IPS-18c (cell line): ENCODE results near the gene FABP6.
"Not testable (repeated sequence)": the region's sequence is repeated elsewhere in the genome, so short reads cannot be mapped to it uniquely, and the experiment has no call there.

Experiments
- H3K4me3 ChIP-seq: 2 replicates; pipeline ENCODE4 v1.7.0; 2013; ENCODE audit warnings: low read depth, mild to moderate bottlenecking, low read length, moderate library complexity; ENCODE audit not compliant: insufficient read depth
- H3K9me3 ChIP-seq: one replicate; pipeline ENCODE4 v1.6.1; 2013; ENCODE audit warnings: mild to moderate bottlenecking, low read length, moderate library complexity; ENCODE audit not compliant: control insufficient read depth, insufficient read depth

FABP6 gene, protein sequence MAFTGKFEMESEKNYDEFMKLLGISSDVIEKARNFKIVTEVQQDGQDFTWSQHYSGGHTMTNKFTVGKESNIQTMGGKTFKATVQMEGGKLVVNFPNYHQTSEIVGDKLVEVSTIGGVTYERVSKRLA

DNA sequence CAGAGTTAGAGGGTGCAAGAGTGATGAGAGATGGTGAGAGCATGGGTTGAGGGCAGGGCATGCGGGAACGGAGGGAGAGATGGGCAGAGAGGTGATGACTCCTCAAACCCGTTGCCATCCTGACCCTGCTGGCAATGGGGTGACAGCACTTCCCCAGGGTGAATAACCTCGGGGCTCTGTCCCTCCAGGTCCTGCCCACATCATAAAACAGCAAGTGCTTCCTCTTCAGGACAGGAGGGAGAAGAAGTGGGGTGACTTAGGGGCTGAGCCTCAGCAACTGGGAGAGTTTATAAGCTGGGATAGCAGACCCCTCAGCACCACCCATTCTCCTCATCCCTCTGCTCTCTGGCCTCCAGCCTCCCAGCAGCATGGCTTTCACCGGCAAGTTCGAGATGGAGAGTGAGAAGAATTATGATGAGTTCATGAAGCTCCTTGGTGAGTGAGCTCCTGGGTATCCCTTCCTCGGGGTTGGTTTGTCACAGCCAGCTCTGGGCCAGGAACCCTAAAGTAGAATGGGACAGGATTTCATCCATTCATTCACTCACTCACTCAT, at the start of gene FABP6:
FABP6 (plus strand) TSS at position 317 of the 553 bp plus-strand sequence; CDS start at position 369, 52 bp downstream.
- H3K9me3 ChIP-seq = no peaks in the 10 kb centered on the region

DNA sequence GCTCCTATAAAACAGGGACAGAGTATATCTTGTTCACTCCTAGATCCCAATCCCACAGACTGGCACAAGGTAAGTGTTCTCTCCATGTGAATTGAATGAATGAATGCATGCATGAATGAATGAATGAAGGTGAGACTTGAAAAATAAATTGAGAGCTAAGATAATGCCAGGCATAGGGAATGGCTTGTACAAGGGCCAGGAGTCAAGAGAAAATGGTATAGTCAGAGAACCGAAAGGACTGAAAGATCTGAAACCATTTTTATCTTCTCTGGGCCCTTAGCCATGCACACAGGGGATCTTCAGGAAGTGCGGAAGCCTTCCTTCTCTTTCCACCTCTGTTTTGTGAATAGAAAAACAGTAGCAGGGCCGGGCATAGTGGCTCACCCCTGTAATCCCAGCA, 48.4 kb upstream of the FABP6 start:
- Histone ChIP-seq H3K4me3 (no peak overlapping the region), H3K9me3 (peaks cover 4% of the 10 kb centered on the region)

More for the DNA sequence above, at the start of gene FABP6:
- no peak within 1 kb of the TSS for H3K4me3 ChIP-seq

DNA sequence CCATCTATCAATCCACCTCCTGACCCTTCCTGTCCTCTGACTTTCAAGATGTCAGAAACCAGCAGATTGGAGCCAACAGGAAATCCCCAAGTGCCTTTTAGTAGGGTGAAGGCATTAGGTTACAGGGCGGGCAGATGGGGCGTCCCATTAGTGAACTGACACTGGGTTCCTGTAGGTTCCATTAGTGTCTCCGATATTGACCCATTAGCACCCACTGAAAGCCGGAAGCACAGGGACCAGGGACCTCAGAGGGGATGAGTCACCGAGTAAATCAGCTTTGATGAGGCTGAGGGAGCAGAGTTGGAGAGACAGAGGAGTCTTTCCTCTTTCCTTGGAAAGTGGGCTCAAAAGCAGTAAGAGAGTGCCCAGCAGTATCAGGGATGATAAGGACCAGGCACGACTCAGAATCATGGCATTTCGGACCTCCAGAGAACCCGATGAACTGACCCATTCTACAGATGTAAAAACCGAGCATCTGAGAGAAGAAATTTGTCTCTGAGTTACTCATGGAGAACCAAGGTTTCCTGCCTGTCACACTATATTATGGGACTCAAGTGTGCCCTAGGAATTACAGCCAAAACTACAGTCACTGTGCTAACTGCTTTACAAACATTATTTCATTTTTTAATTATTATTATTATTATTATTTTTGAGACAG, 47.2 kb upstream of the FABP6 start:
- no peak overlapping the region for H3K4me3 ChIP-seq
- peaks cover 4% of the 10 kb centered on the region for H3K9me3 ChIP-seq

DNA sequence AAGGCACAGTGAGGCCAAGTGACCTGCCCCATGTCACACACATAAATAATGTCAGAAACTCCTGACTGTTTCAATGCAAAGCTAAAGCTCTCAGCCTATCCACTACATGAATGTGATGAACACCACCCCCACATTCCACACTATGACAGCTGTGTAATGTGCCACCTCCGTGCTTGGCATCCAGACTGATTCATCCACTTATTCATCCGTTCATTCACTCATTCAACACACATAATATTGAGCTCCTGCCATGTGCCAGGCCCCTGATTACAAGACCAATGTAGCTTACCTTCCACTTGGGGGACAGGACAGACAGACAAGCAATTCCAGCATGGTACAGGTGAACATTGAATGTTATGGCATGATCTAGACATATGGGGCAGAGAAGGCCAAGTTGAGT, 46.2 kb upstream of the FABP6 start:
- Histone ChIP-seq H3K9me3 (peaks cover 4% of the 10 kb centered on the region), H3K4me3 (no peak overlapping the region)

DNA sequence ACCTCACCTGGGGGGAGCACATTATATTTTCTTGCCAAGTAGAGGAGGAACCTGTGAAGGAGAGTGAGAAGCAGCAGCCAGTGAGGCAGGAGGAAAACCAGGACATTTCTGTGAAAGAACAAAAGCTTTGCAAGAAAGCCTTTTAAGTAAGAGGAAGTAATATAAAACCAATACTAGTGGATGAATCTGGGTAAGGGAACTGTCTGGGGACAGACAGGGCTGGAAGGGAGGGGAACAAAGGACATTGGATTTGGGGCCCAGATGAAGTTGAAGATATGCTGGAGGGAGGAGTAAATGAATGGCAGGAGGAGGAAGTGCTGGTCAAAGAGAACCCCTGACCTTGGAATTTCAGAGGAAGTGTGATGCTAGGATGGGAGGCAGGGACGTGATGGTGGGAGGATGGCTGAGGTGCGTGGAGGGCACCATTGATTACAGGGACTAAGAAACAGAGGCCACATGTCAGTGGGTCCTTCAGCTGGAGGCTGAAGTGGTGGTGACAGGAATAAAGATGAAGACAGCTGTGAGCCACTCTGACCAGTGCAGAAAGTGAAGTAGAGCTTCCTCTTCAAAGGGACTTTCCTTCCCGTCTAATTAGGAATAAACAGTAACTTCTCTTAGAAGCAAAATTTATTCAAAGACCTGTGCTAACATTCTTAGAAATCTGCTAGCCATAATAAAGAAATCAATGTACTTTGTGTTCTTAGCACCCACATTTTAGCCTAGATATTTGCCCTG, 43.5 kb upstream of the FABP6 start:
- Histone ChIP-seq H3K9me3 (peaks cover 4% of the 10 kb centered on the region), H3K4me3 (no peak overlapping the region; the same call in 1 of the 2 replicates)

DNA sequence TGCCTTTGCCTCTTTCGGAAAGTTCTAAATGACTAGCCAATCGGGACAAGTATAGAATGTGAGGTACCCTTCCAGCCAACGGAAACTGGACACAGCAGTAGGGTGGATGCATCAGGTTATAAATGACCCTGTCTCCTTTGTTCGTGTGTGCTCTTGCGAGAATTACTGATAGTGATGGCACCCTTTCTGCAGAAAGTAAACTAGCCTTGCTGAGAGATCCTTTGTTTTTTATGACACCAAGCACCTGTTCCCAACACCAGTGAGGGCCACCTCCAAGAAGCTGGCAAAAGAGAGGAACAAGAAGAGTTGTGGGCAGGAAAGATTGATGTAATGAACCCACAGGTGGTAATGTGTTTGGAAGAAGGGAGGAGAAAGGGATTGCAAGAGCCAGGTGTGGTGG, 42.8 kb upstream of the FABP6 start:
- H3K4me3 ChIP-seq = no peak overlapping the region
- H3K9me3 ChIP-seq = peaks cover 2% of the 10 kb centered on the region

DNA sequence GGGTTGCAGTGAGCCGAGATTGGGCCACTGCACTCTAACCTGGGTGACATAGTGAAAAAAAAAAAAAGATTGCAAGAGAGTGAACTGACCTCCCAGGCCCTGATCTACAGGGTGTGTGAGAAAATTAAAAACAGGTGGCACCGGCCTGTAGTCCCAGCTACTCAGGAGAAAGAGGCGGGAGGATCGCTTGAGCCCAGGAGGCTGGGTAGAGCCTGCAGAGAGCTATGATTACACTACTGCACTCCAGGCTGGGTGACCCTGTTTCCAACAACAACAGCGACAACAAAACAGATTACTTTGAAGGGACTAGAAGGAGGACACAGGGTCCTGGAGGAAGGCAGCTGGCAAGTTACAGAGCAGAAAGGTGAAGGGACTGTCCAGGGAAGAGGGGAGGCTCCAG, 42.2 kb upstream of the FABP6 start:
- Histone ChIP-seq H3K9me3 (no peaks in the 10 kb centered on the region), H3K4me3 (no peak overlapping the region)

DNA sequence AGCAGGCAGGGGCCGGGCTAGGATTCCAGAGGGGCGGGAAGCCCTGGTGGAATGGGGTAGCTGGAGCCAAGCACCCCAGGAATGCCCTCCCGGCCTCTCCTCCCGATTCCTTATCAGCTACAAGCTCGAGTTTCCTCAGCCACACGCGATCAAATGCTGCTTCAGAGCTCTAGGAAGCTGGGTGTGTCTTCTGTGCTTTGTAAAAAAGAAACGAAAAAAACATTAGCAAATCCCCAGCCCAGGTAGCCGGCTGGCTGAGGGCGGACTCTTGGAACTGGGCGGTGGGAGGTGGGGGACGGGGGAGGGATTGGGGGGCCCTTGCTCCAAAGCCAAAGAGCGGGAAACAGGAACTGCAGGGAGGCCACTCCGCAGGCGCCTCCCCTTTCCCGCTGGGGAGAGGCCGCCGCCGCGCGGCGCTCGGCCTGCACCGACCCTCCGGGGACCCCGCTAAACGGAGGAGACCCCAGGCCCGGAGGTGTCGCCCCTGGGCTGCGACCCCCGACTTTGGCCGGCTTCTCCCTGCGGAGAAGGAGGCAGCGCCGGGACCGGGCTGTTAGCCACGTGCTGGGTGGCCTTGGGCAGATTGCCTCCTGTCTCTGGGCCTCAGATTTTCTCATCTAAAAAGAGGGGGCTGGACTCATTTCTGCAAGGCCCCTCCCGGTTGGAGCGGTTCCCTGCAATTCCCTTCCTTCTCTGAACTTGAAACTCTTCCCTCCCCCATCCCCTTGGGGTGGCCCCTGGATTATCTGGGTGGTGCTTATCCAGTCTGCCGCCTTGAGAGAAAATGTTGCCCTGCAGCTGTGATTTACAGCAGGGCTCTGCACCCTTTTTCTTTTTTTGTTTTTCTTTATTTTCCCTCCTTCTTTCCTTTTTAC, 40.9 kb upstream of the FABP6 start:
- Histone ChIP-seq H3K9me3 (no peaks in the 10 kb centered on the region), H3K4me3 (peak overlapping the region; percentile 34; the same call in 1 of the 2 replicates)

DNA sequence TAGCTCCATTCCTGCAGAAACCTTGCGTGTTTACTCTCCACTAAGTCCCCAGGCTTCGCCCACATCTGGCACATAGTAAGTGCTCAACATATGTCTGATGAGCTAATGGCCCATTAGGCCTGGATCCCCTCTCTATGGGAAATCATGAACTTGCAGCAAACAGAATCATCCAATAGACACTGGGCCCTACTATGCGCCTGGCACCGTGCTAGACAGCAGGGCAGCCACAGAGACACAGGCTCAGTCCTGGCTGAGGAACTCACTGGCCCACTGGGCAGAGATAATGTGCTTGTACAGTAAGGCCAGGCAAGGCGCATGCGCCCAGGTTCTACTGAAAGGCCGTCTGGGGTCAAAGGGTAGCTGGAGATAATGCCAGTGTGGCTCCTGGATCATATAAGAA, 36.9 kb upstream of the FABP6 start:
- Histone ChIP-seq H3K4me3 (no peak overlapping the region), H3K9me3 (no peaks in the 10 kb centered on the region)

DNA sequence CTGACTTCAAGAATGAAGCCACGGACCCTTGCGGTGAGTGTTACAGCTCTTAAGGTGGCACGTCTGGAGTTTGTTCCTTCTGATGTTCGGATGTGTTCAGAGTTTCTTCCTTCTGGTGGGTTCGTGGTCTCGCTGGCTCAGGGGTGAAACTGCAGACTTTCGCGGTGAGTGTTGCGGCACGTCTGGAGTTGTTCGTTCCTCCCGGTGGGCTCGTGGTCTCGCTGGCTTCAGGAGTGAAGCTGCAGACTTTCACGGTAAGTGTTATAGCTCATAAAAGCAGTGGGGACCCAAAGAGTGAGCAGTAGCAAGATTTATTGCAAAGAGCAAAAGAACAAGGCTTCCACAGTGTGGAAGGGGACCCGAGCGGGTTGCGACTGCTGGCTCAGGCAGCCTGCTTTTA, 36.2 kb upstream of the FABP6 start:
- H3K4me3 ChIP-seq, H3K9me3 ChIP-seq: not testable (repeated sequence)

DNA sequence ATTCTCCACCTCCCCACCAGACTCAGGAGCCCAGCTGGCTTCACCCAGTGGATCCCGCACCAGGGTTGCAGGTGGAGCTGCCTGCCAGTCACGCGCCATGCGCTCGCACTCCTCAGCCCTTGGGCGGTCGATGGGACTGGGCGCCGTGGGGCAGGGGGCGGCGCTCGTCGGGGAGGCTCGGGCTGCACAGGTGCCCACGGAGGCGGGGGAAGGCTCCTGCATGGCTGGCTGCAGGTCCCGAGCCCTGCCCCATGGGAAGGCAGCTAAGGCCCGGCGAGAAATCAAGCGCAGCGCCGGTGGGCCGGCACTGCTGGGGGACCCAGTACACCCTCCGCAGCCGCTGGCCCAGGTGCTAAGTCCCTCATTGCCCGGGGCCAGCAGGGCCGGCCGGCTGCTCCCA, 35.5 kb upstream of the FABP6 start:
- H3K9me3 ChIP-seq, H3K4me3 ChIP-seq: not testable (repeated sequence)

DNA sequence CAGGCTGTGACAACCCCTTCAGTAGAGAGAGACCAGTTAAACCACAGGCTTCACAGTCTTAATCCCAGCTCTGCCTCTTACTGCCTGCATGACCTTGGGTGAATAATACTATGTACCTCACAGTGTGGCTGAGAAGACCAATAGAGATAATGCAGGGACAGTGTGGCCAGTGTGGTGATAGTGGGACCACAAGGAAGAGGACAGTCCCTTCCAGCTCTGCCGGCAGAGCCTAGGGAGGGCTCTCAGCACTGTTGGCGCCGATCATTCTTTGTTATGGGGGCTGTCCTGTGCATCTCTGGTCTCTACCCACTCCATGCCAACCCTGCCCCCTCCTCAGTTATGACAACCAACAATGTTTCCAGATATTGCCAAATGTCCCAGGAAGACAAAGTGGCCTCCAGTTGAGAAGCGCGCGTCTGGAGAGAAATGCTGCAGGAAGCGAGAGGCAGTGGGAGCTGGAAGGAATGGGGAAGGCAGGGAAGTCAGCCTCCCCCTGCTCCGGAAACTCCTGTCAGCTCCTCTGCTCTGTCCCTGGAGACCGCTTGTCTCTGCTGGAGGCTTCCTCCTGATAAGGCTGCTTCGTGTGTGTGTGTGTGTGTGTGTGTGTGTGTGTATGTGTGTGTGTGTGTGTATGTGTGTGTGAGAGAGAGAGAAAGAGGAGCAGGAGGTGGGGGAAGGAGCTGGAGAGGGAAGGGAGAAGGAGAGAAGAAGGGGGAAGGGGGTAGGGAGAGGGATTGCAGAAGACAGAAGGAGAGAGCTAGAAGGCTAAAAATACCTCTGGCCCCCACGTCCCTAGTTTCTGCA, 31.8 kb upstream of the FABP6 start:
- no peak overlapping the region for H3K4me3 ChIP-seq

DNA sequence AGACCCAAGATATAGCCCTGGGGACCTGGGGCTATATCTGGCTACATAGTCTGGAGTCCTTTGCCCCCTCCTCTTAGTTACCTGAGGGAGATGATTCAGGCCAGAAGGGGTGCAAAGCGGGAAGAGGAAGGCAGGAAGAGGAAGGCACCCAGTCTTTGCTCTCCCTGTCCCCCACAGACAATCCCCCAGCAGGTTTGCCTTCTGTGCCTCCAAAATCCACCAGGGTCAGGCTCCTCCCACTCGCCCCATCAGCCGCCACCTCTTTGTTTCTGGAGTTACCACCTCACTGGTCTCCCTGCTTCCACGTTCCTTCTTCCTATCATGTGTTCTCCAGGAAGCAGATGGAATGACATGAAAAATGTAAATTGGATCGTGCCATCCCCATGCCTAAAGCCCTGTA, 31.2 kb upstream of the FABP6 start:
- H3K4me3 ChIP-seq = no peak overlapping the region
- H3K9me3 ChIP-seq = no peaks in the 10 kb centered on the region

More for the DNA sequence above, 31.8 kb upstream of the FABP6 start:
- no peaks in the 10 kb centered on the region for H3K9me3 ChIP-seq

DNA sequence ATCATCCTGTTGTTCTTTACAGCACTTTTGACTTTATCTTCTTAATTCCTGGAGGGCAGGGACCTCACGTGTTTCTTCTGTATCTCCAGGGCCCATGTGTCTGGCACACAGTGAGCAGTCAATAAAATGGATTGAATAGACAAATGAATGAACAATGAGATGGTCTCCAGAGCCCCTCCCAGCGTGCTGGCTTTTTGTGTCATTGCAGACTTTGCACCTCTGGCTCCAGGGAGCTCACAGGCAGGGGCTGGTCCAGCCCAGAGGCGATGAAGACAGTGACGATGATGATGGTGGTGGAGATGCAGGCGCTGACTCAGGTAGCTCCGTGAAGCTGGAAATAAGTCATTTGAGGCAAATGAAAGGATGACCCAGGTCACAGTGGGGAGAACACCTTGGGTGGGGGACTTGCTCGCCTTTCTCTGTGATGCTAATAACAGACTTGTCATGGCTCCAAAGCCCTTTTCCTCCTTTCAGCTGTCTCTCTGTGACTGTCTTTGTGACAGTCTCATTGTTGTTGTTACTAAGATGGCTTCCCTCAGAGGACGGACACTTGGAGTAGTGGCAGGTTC, 30.4 kb upstream of the FABP6 start:
- Histone ChIP-seq H3K4me3 (peak overlapping the region; percentile 37; the same call in 1 of the 2 replicates), H3K9me3 (no peaks in the 10 kb centered on the region)

DNA sequence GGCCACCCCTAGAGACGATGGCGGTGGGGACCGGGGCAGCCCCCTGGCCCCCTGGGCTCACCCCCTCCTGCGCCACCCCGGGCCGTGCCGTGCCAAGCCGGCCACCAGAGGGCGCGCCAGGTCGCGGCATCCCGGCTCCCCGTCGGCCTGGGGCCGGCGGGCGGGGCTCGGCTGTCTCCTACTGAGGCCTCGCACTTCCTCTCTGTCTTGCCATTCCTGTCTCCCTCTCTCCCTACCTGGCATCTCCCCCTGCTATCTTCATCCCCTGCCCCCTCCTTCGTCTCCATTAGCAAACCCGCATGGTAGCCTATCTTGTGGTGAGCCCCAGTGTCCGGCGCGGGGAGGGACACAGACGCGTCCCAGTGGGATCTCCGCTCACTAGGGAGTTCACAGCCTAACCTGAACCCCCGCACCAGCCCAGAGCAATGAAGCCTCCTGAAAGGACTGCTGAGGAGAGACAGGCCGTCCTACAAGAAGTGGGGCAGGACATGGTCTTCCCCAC, 29.8 kb upstream of the FABP6 start:
- Histone ChIP-seq H3K9me3 (no peaks in the 10 kb centered on the region), H3K4me3 (peak overlapping the region; percentile 37; the same call in 1 of the 2 replicates)

DNA sequence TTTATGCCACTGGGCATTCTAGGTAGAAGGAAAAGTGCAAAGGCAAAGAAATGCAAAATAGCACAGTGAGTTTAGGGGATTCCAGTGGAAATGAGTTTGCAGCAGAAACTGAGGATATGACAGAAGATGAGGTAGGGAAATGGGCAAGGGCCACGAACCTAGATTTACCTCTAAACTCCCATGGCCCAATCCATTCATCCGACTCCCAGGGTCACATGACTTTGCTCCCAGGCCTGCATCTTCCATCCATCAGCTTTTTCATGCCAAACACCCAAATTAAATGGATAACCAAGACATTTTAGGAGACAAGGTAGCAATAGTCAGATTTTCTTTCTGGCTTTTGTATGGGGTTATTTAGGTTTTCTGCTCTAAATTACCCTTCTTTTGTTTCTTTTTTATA, 22.2 kb upstream of the FABP6 start:
- no peak overlapping the region for H3K4me3 ChIP-seq

More for the DNA sequence above, 22.2 kb upstream of the FABP6 start:
- H3K9me3 ChIP-seq = no peaks in the 10 kb centered on the region
